Measurements from ENCODE around the gene MBP.

DNA sequence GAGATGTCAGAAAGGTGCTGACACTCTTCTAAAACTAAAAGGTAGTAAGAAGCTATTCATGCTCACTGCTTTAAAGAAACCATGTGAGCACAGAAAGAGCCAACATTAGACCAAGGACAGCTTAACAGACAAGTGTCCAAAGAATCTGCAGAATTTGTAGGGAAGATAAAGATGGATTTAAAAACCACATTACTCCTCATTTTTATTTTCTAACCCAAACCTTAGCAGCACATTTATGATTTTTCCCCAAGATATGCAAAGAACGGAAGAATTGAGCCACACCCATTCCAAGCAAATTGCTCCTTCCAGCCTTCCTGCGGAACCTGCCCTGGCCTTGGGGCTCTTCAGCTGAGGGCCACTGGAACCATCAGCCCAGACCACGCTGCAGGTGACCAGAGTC is 26.9 kb downstream of the MBP start:
- TF ChIP-seq TARDBP (IDR thresholded peaks at IDR 0.05) (no peak), FOXA1 (IDR thresholded peaks at IDR 0.05) (no peak), FOXK2 (IDR thresholded peaks at IDR 0.05) (no peak)
